ENCODE measurements around the gene LRP2BP. TPM values are rescaled to one million over a fixed set of nuclear protein-coding genes. Genes with fewer than 3 reads are reported as not detected.

The LRP2BP gene
- total and polyA plus RNA-seq, 2 experiments from 2014 or later = 0.23 to 0.89 TPM

DNA sequence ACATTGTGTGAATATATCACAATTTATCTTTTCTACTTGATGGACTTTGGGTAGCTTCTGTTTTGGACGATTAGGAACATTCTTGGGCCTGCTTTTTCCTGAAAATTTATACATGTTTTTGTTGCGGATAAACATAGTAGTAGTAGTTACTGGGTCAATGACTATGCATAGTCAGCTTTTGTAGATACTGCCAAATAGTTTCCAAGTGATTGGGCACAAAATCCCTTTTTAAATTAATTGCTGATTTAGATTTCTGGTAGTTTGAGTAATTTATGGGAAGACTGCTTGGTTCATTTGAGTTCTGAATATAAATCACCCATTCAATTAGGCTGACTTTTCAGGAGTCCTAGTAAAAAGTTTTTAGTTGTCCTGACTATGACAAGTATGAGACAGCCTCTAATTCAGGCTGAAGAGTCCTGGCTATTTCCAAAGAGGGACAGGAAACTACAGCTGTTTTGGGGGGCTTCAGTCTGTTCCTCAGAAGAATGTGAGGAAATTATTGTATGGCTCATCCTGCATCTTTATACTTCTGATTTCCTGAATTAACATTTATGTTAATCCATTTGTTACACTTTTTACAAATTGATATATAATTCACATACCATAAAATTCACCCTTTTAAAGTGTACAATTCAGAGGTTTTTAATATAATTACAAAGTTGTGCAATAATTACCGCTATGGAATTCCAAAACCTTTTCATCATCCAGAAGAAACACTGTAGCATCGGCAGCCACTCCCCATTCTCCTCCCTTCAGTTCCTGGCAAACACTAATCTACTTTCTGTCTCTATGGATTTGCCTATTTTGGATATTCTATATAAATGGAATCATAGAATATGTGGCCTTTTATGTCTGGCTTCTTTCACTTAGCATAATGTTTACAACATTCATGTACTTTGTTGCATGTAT is 14.2 kb downstream of the LRP2BP start:
- Histone ChIP-seq H3K4me3 (no peak overlapping the region), H3K9me2 (replicated peaks; ENCODE audit: insufficient read depth) (no peaks in the 10 kb centered on the region), H4K20me1 (ENCODE audit: insufficient read depth, poor library complexity, severe bottlenecking) (no peaks in the 10 kb centered on the region), H3K9me3 (ENCODE audit: low read depth) (no peaks in the 10 kb centered on the region), H3K4me1 (ENCODE audit: insufficient read depth) (no peaks in the 10 kb centered on the region), H3K36me3 (replicated peaks; ENCODE audit: insufficient read depth, low read depth) (no peaks in the 10 kb centered on the region), H3K4me2 (no peak overlapping the region), H3K27ac (no peak overlapping the region), H2AFZ (no peak overlapping the region), H3K79me2 (no peaks in the 10 kb centered on the region), H3K27me3 (no peaks in the 10 kb centered on the region)
- WGBS (ENCODE audit: low lambda C conversion rate, missing lambda C conversion rate) = 70% methylated on average over 4 of the region's 4 CpGs
- no peak for DNase-seq (ENCODE audit: low spot score)
- no peak for TF ChIP-seq EZH2phosphoT487 (IDR thresholded peaks at IDR 0.05; ENCODE audit: low read depth, severe bottlenecking, unreplicated experiment)

DNA sequence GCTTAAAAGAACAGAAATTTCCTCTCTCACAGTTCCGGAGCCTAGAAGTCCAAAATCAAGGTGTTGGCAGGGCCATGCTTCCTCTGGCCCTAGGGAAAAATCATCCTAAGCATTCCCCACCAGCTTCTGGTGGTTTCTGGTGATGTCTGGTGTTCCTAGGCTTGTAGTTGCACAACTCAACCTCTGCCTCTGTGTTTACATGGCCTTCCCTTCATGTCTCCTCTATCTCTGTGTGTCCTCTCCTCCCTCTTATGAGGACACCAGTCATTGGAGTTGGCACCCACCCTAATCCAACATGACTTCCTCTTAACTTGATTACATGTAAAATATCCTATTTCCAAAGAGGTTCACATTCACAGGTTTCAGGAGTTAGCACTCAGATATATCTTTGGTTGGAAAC is 15.4 kb downstream of the LRP2BP start:
- Histone ChIP-seq H3K4me2 (no peak overlapping the region), H3K36me3 (replicated peaks; ENCODE audit: insufficient read depth, low read depth) (no peaks in the 10 kb centered on the region), H3K27me3 (no peaks in the 10 kb centered on the region), H2AFZ (no peak overlapping the region), H3K79me2 (no peaks in the 10 kb centered on the region), H3K9me3 (ENCODE audit: low read depth) (no peaks in the 10 kb centered on the region), H4K20me1 (ENCODE audit: insufficient read depth, poor library complexity, severe bottlenecking) (no peaks in the 10 kb centered on the region), H3K4me3 (no peak overlapping the region), H3K4me1 (ENCODE audit: insufficient read depth) (no peaks in the 10 kb centered on the region), H3K9me2 (replicated peaks; ENCODE audit: insufficient read depth) (no peaks in the 10 kb centered on the region), H3K27ac (no peak overlapping the region)
- TF ChIP-seq, protein P1, sequence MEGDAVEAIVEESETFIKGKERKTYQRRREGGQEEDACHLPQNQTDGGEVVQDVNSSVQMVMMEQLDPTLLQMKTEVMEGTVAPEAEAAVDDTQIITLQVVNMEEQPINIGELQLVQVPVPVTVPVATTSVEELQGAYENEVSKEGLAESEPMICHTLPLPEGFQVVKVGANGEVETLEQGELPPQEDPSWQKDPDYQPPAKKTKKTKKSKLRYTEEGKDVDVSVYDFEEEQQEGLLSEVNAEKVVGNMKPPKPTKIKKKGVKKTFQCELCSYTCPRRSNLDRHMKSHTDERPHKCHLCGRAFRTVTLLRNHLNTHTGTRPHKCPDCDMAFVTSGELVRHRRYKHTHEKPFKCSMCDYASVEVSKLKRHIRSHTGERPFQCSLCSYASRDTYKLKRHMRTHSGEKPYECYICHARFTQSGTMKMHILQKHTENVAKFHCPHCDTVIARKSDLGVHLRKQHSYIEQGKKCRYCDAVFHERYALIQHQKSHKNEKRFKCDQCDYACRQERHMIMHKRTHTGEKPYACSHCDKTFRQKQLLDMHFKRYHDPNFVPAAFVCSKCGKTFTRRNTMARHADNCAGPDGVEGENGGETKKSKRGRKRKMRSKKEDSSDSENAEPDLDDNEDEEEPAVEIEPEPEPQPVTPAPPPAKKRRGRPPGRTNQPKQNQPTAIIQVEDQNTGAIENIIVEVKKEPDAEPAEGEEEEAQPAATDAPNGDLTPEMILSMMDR (IDR thresholded peaks at IDR 0.05; ENCODE audit: poor library complexity) = no peak
- no peak for TF ChIP-seq EZH2 (IDR thresholded peaks at IDR 0.05; ENCODE audit: borderline replicate concordance)
- no peak for TF ChIP-seq EZH2phosphoT487 (IDR thresholded peaks at IDR 0.05; ENCODE audit: low read depth, severe bottlenecking, unreplicated experiment)
- 79% methylated on average over 1 of the region's 1 CpG for WGBS (ENCODE audit: low lambda C conversion rate, missing lambda C conversion rate)
- DNase-seq (ENCODE audit: low spot score) = no peak

DNA sequence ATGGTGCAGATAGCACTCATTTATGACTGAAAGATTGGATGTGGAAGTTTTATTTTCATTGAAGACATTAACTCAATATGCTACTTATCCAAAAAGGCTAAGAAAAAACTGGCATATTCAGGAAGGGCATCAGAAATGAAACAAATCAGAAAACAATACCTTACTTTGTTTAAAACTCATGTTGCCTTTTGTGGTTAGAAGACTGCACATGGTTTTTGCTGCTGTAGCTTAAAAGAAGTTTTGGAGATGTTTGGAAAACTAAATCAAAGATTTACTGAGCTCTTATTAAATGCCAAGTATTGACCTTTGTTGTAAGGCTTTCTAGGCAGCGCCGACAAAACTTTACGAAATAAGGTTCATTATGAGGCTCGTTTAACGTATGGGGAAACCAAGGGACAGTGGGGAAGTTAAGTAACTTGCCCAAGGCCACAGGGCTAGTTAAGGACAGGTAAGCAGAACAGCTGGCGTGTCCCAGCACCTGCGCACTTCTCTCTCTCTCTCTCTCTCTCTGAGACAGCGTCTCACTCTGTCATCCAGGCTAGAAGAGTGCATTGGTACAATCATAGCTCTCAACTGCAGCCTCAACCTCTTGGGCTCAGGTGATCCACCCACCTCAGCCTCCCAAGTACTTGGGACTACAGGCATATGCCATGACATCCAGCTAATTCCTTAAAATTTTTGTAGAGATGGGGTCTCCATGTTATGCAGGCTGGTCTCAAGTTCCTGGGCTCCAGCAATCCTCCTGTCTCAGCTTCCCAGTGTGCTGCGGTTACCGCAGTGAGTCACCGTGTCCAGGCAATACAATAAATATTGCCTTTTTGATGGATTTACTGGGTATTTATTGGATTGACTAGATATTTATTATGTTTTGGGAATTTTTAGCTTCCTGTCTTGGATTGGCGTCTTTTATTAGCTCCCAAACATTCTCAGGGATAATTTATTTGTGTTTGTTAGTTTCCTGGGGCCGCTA is 16.1 kb downstream of the LRP2BP start:
- H3K4me3 ChIP-seq = no peak overlapping the region
- no peak for DNase-seq (ENCODE audit: low spot score)
- H3K9me3 ChIP-seq (ENCODE audit: low read depth) = no peaks in the 10 kb centered on the region
- no peaks in the 10 kb centered on the region for H3K27me3 ChIP-seq
- H3K79me2 ChIP-seq = no peaks in the 10 kb centered on the region
- H3K9me2 ChIP-seq (replicated peaks; ENCODE audit: insufficient read depth) = no peaks in the 10 kb centered on the region
- no peaks in the 10 kb centered on the region for H4K20me1 ChIP-seq (ENCODE audit: insufficient read depth, poor library complexity, severe bottlenecking)
- H3K4me2 ChIP-seq = no peak overlapping the region
- H2AFZ ChIP-seq = no peak overlapping the region
- no peak overlapping the region for H3K27ac ChIP-seq
- H3K4me1 ChIP-seq (ENCODE audit: insufficient read depth) = no peaks in the 10 kb centered on the region
- no peak for TF ChIP-seq EZH2 (IDR thresholded peaks at IDR 0.05; ENCODE audit: borderline replicate concordance)
- TF ChIP-seq EZH2phosphoT487 (IDR thresholded peaks at IDR 0.05; ENCODE audit: low read depth, severe bottlenecking, unreplicated experiment) = no peak
- WGBS (ENCODE audit: low lambda C conversion rate, missing lambda C conversion rate) = 97% methylated on average over 13 of the region's 13 CpGs
- H3K36me3 ChIP-seq (replicated peaks; ENCODE audit: insufficient read depth, low read depth) = no peaks in the 10 kb centered on the region

DNA sequence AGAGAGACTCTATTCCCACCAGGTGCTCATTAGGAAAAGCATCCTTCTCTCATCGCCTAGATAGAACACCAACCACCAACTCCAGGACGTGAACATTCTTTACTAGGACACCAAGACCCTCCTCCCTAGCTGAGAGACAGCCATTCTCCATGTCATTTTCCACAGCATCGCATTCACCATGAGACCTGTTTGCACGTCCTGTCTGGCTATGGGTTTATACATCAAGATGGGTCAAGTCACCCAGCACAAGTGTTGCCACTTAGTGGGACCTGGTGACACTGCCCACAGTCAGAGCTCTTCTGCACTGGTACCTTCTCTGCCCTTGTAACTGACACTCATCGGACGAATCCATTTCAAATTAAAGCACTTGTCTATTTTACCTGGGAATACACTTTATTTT is 17.5 kb downstream of the LRP2BP start:
- H3K4me3 ChIP-seq = no peak overlapping the region
- no peak for TF ChIP-seq EZH2 (IDR thresholded peaks at IDR 0.05; ENCODE audit: borderline replicate concordance)
- no peak for TF ChIP-seq EZH2phosphoT487 (IDR thresholded peaks at IDR 0.05; ENCODE audit: low read depth, severe bottlenecking, unreplicated experiment)
- TF ChIP-seq, protein P1 (IDR thresholded peaks at IDR 0.05; ENCODE audit: poor library complexity) = no peak
- H3K4me1 ChIP-seq (ENCODE audit: insufficient read depth) = no peaks in the 10 kb centered on the region
- no peaks in the 10 kb centered on the region for H3K9me2 ChIP-seq (replicated peaks; ENCODE audit: insufficient read depth)
- no peak overlapping the region for H3K4me2 ChIP-seq
- no peaks in the 10 kb centered on the region for H3K27me3 ChIP-seq
- H3K79me2 ChIP-seq = no peaks in the 10 kb centered on the region
- no peaks in the 10 kb centered on the region for H3K9me3 ChIP-seq (ENCODE audit: low read depth)
- no peaks in the 10 kb centered on the region for H3K36me3 ChIP-seq (replicated peaks; ENCODE audit: insufficient read depth, low read depth)
- H4K20me1 ChIP-seq (ENCODE audit: insufficient read depth, poor library complexity, severe bottlenecking) = no peaks in the 10 kb centered on the region
- DNase-seq (ENCODE audit: low spot score) = no peak
- no peak overlapping the region for H2AFZ ChIP-seq
- 89% methylated on average over 6 of the region's 6 CpGs for WGBS (ENCODE audit: low lambda C conversion rate, missing lambda C conversion rate)
- H3K27ac ChIP-seq = no peak overlapping the region
